ENCODE results near the gene COPA.
A peak's percentile ranks its signal among the peaks of the same experiment; 100 is the strongest.

Gene COPA

DNA sequence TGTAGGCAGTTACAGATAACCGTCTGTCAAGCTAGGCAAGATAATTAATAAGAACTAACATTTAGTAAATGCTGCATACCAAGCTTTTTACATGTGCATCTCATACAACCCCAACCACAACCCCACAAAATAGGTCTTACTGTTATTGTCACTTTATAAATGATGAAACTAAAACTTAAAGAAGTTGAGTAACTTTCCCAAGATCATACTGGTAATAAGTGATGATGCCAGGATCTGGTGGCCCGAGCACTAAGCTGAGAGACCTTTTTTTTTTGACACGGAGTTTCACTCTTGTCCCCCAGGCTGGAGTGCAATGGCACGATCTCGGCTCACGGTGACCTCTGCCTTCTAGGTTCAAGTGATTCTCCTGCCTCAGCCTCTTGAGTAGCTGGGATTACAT is 1.9 kb upstream of the COPA start:
- Histone ChIP-seq H3K36me3 (ENCODE audit: low read length) (peaks cover 5% of the 10 kb centered on the region; the same call in 1 of the 2 replicates), H3K9me3 (ENCODE audit: insufficient read depth, low read length) (no peaks in the 10 kb centered on the region), H3K9me2 (replicated peaks; ENCODE audit: insufficient read depth, low read length) (no peaks in the 10 kb centered on the region)

DNA sequence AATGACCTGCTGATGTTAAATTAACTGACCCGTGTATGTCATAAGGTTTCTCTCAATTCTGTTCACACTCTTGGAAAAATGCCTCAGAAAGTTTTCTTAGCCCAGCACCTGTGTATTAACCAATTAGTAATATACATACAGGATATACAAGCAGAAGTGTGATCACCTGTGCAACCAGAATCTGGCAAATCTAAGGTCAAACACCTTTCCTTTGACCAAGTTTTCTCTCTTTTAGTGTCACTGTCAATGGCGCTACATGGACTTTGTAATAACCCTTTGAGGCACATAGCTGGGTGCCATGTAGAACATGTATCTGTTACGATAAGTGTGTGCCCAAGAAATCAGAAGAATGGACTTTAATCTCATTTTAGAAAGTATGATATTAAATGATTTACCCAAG is 1.2 kb upstream of the COPA start:
- H4K20me1 ChIP-seq (ENCODE audit: low read depth, low read length) = no peaks in the 10 kb centered on the region
- H3K36me3 ChIP-seq (ENCODE audit: low read length) = peaks cover 10% of the 10 kb centered on the region; the same call in 1 of the 2 replicates
- peak overlapping the region; percentile 66 for H3K4me2 ChIP-seq (ENCODE audit: low read depth, low read length, poor library complexity, severe bottlenecking)
- no peaks in the 10 kb centered on the region for H3K27me3 ChIP-seq (ENCODE audit: low read length)
- TF ChIP-seq, protein P1, sequence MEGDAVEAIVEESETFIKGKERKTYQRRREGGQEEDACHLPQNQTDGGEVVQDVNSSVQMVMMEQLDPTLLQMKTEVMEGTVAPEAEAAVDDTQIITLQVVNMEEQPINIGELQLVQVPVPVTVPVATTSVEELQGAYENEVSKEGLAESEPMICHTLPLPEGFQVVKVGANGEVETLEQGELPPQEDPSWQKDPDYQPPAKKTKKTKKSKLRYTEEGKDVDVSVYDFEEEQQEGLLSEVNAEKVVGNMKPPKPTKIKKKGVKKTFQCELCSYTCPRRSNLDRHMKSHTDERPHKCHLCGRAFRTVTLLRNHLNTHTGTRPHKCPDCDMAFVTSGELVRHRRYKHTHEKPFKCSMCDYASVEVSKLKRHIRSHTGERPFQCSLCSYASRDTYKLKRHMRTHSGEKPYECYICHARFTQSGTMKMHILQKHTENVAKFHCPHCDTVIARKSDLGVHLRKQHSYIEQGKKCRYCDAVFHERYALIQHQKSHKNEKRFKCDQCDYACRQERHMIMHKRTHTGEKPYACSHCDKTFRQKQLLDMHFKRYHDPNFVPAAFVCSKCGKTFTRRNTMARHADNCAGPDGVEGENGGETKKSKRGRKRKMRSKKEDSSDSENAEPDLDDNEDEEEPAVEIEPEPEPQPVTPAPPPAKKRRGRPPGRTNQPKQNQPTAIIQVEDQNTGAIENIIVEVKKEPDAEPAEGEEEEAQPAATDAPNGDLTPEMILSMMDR (IDR thresholded peaks at IDR 0.05; ENCODE audit: insufficient read depth, low read length, poor library complexity, severe bottlenecking) = no peak
- TF ChIP-seq EZH2phosphoT487 (conservative IDR thresholded peaks at IDR 0.05; ENCODE audit: low read length) = no peak
- H3K4me3 ChIP-seq (ENCODE audit: insufficient read depth, low read length, poor library complexity, severe bottlenecking) = peak overlapping the region; percentile 86
- H3K9ac ChIP-seq (ENCODE audit: low read length) = peak overlapping the region; percentile 92
- no peak overlapping the region for H3K27ac ChIP-seq (ENCODE audit: low read depth, low read length)
- no peak overlapping the region for H2AFZ ChIP-seq (ENCODE audit: low read depth, low read length, severe bottlenecking)
- no peaks in the 10 kb centered on the region for H3K9me2 ChIP-seq (replicated peaks; ENCODE audit: insufficient read depth, low read length)
- no peaks in the 10 kb centered on the region for H3K9me3 ChIP-seq (ENCODE audit: insufficient read depth, low read length)
- no peaks in the 10 kb centered on the region for H3F3A ChIP-seq (ENCODE audit: insufficient read depth)
- H3K79me2 ChIP-seq (ENCODE audit: insufficient read depth, low read length) = peaks cover 54% of the 10 kb centered on the region

More for the DNA sequence above, 1.9 kb upstream of the COPA start:
- Histone ChIP-seq H3K27me3 (ENCODE audit: low read length) (no peaks in the 10 kb centered on the region), H4K20me1 (ENCODE audit: low read depth, low read length) (no peaks in the 10 kb centered on the region), H3F3A (ENCODE audit: insufficient read depth) (no peaks in the 10 kb centered on the region), H3K4me3 (ENCODE audit: insufficient read depth, low read length, poor library complexity, severe bottlenecking) (no peak overlapping the region), H3K27ac (ENCODE audit: low read depth, low read length) (no peak overlapping the region), H3K9ac (ENCODE audit: low read length) (no peak overlapping the region), H2AFZ (ENCODE audit: low read depth, low read length, severe bottlenecking) (no peak overlapping the region), H3K4me2 (ENCODE audit: low read depth, low read length, poor library complexity, severe bottlenecking) (no peak overlapping the region), H3K79me2 (ENCODE audit: insufficient read depth, low read length) (peaks cover 51% of the 10 kb centered on the region)
- no peak for TF ChIP-seq EZH2phosphoT487 (conservative IDR thresholded peaks at IDR 0.05; ENCODE audit: low read length)
- TF ChIP-seq, protein P1 (IDR thresholded peaks at IDR 0.05; ENCODE audit: insufficient read depth, low read length, poor library complexity, severe bottlenecking) = no peak

DNA sequence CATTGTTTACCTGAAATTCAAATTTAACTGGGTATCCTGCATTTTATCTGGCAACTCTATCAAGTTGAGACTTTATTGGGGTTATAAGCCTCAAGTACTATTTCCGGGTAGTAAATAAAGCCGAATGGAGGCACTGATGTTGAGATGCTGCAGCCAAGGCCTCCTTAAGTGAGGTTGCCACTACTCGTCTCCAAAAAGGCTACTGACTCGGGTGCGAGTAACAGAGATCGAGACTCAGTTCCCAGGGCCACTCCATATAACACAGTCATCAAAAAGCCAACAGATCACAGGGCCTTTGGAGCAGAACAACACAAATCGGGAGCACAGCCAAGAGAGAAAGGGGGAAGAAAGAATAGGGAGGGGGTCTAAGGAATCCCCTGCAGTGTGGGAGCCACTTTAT is 524 bp downstream of the COPA start:
- peak overlapping the region; percentile 66 for H3K4me2 ChIP-seq (ENCODE audit: low read depth, low read length, poor library complexity, severe bottlenecking)
- no peaks in the 10 kb centered on the region for H3K9me2 ChIP-seq (replicated peaks; ENCODE audit: insufficient read depth, low read length)
- H3K79me2 ChIP-seq (ENCODE audit: insufficient read depth, low read length) = peaks cover 59% of the 10 kb centered on the region
- H3K9ac ChIP-seq (ENCODE audit: low read length) = peak overlapping the region; percentile 92
- no peaks in the 10 kb centered on the region for H3F3A ChIP-seq (ENCODE audit: insufficient read depth)
- H3K4me3 ChIP-seq (ENCODE audit: insufficient read depth, low read length, poor library complexity, severe bottlenecking) = peak overlapping the region; percentile 86
- TF ChIP-seq, protein P1 (IDR thresholded peaks at IDR 0.05; ENCODE audit: insufficient read depth, low read length, poor library complexity, severe bottlenecking) = no peak
- TF ChIP-seq EZH2phosphoT487 (conservative IDR thresholded peaks at IDR 0.05; ENCODE audit: low read length) = no peak
- peak overlapping the region; percentile 72 for H2AFZ ChIP-seq (ENCODE audit: low read depth, low read length, severe bottlenecking)
- H3K36me3 ChIP-seq (ENCODE audit: low read length) = peaks cover 26% of the 10 kb centered on the region; the same call in 1 of the 2 replicates
- H3K9me3 ChIP-seq (ENCODE audit: insufficient read depth, low read length) = no peaks in the 10 kb centered on the region
- H3K27ac ChIP-seq (ENCODE audit: low read depth, low read length) = peak overlapping the region; percentile 61
- H4K20me1 ChIP-seq (ENCODE audit: low read depth, low read length) = no peaks in the 10 kb centered on the region
- no peaks in the 10 kb centered on the region for H3K27me3 ChIP-seq (ENCODE audit: low read length)
